ENCODE measurements around the gene ASTN2.

ASTN2 gene

DNA sequence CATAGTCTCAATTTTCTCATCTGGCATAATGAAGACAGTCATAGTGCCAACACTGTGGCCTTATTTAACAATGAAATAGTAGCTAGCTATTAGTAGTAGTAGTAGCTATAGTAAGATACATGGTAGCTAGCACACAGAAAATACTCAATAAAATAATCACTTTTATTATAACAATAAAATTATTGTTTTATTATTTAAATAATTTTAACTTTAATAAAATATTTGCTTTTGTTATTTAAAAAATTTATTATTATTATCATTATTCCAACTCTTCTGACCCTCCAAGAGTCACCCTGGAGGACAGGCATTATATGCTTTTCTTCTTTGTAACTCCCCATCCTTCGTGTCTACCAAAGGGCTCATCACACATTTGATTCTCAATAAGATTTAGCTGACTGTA is 475.7 kb downstream of the ASTN2 start:
- Histone ChIP-seq H3K4me3 (ENCODE audit: low read depth in 1 of 2, low read length in 2 of 2) (no peak overlapping the region), H4K20me1 (ENCODE audit: insufficient read depth, low read length) (no peaks in the 10 kb centered on the region), H3K27ac (ENCODE audit: low read length) (no peak overlapping the region), H3K4me1 (ENCODE audit: insufficient read depth, low read length) (no peaks in the 10 kb centered on the region), H3K4me2 (ENCODE audit: insufficient read depth, low read length) (no peak overlapping the region), H3K9me3 (ENCODE audit: insufficient read depth, low read length, severe bottlenecking) (no peaks in the 10 kb centered on the region), H3K36me3 (ENCODE audit: insufficient read depth, low read length) (no peaks in the 10 kb centered on the region), H3K9ac (ENCODE audit: low read depth, low read length) (no peak overlapping the region), H2AFZ (ENCODE audit: low read depth, low read length) (no peak overlapping the region), H3K79me2 (ENCODE audit: insufficient read depth, low read length) (no peaks in the 10 kb centered on the region), H3K27me3 (ENCODE audit: insufficient read depth, low read length, poor library complexity) (no peaks in the 10 kb centered on the region)
- DNase-seq: no peak
- TF ChIP-seq EZH2 (IDR thresholded peaks at IDR 0.05; ENCODE audit: borderline replicate concordance, low read depth, low read length, severe bottlenecking): no peak
- TF ChIP-seq, protein P1, sequence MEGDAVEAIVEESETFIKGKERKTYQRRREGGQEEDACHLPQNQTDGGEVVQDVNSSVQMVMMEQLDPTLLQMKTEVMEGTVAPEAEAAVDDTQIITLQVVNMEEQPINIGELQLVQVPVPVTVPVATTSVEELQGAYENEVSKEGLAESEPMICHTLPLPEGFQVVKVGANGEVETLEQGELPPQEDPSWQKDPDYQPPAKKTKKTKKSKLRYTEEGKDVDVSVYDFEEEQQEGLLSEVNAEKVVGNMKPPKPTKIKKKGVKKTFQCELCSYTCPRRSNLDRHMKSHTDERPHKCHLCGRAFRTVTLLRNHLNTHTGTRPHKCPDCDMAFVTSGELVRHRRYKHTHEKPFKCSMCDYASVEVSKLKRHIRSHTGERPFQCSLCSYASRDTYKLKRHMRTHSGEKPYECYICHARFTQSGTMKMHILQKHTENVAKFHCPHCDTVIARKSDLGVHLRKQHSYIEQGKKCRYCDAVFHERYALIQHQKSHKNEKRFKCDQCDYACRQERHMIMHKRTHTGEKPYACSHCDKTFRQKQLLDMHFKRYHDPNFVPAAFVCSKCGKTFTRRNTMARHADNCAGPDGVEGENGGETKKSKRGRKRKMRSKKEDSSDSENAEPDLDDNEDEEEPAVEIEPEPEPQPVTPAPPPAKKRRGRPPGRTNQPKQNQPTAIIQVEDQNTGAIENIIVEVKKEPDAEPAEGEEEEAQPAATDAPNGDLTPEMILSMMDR (IDR thresholded peaks at IDR 0.05; ENCODE audit: borderline replicate concordance, extremely low read depth, low read length, poor library complexity, severe bottlenecking): no peak
- no peak for ATAC-seq (ENCODE audit: insufficient read depth, low read depth)

DNA sequence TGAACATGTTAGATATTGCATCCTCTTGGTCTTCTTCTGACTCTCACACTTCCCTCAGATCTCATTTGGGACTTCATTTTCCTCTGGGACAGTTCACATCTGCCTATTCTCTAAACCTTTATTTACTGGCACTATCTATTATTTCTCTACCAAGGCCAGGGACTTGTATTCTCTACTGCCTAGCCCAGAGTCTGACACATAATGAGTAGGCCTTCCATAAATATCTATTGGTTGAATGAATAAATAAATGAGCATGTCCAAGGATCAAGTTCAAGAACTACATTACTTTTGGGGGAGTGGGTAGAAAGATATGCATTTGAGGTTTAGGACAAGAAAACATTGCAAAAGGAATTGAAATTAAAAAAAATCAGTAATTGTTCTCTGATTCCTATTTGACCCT is 477.5 kb downstream of the ASTN2 start:
- Histone ChIP-seq H3K36me3 (ENCODE audit: insufficient read depth, low read length) (no peaks in the 10 kb centered on the region), H3K27ac (ENCODE audit: low read length) (no peak overlapping the region), H3K4me1 (ENCODE audit: insufficient read depth, low read length) (no peaks in the 10 kb centered on the region), H3K79me2 (ENCODE audit: insufficient read depth, low read length) (no peaks in the 10 kb centered on the region), H2AFZ (ENCODE audit: low read depth, low read length) (no peak overlapping the region), H3K4me2 (ENCODE audit: insufficient read depth, low read length) (no peak overlapping the region), H3K4me3 (ENCODE audit: low read depth in 1 of 2, low read length in 2 of 2) (no peak overlapping the region), H4K20me1 (ENCODE audit: insufficient read depth, low read length) (no peaks in the 10 kb centered on the region), H3K9me3 (ENCODE audit: insufficient read depth, low read length, severe bottlenecking) (no peaks in the 10 kb centered on the region), H3K27me3 (ENCODE audit: insufficient read depth, low read length, poor library complexity) (no peaks in the 10 kb centered on the region), H3K9ac (ENCODE audit: low read depth, low read length) (no peak overlapping the region)
- ATAC-seq (ENCODE audit: insufficient read depth, low read depth): no peak
- TF ChIP-seq, protein P1 (IDR thresholded peaks at IDR 0.05; ENCODE audit: borderline replicate concordance, extremely low read depth, low read length, poor library complexity, severe bottlenecking): no peak
- TF ChIP-seq EZH2 (IDR thresholded peaks at IDR 0.05; ENCODE audit: borderline replicate concordance, low read depth, low read length, severe bottlenecking): no peak
- no peak for DNase-seq

DNA sequence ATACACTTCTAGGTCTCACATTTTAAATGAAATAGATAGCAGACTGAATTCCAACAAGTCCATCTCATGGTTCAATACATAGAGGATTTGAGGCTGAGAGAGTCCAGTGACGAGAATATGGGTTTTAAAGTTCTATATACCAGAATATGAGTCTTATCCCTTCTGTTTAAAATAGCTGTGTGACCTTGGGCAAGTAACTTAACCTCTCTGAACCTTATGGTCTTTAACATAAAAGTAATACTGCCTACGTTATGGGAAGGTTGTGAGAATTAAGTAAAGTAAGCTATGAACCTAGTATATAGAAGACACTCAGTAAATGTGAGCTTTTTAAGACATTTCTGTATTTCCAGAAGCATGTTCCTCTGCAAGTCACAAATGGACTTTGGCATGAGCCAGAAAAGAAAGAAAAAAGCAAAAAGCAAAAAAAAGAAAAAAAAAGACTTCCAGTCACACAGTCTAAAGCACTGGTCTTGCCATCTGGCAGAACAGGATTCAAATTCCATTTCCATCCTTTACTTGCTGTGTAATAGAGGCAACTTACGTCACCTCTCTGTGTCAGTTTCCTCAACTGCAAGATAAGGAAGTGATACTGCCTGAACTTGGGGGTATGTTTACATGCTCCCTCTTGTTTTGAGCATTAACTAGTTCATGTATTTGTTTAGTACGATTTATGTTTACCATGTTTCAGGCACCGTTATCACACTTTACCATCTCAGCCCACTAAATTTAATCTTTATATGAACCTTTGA is 479.5 kb downstream of the ASTN2 start:
- no peak overlapping the region for H3K4me2 ChIP-seq (ENCODE audit: insufficient read depth, low read length)
- no peaks in the 10 kb centered on the region for H3K9me3 ChIP-seq (ENCODE audit: insufficient read depth, low read length, severe bottlenecking)
- H3K4me3 ChIP-seq (ENCODE audit: low read depth in 1 of 2, low read length in 2 of 2): no peak overlapping the region
- no peaks in the 10 kb centered on the region for H3K4me1 ChIP-seq (ENCODE audit: insufficient read depth, low read length)
- TF ChIP-seq EZH2 (IDR thresholded peaks at IDR 0.05; ENCODE audit: borderline replicate concordance, low read depth, low read length, severe bottlenecking): no peak
- TF ChIP-seq, protein P1 (IDR thresholded peaks at IDR 0.05; ENCODE audit: borderline replicate concordance, extremely low read depth, low read length, poor library complexity, severe bottlenecking): no peak
- no peak overlapping the region for H3K27ac ChIP-seq (ENCODE audit: low read length)
- H3K9ac ChIP-seq (ENCODE audit: low read depth, low read length): no peak overlapping the region
- H3K79me2 ChIP-seq (ENCODE audit: insufficient read depth, low read length): no peaks in the 10 kb centered on the region
- DNase-seq: no peak
- H3K27me3 ChIP-seq (ENCODE audit: insufficient read depth, low read length, poor library complexity): no peaks in the 10 kb centered on the region
- ATAC-seq (ENCODE audit: insufficient read depth, low read depth): no peak
- H2AFZ ChIP-seq (ENCODE audit: low read depth, low read length): no peak overlapping the region
- H4K20me1 ChIP-seq (ENCODE audit: insufficient read depth, low read length): no peaks in the 10 kb centered on the region
- H3K36me3 ChIP-seq (ENCODE audit: insufficient read depth, low read length): no peaks in the 10 kb centered on the region

Measured in DND-41 (cell line).